PC-9 (cell line): ENCODE measurements around the gene CLEC18C.
"Not testable (repeated sequence)": the region's sequence is repeated elsewhere in the genome, so short reads cannot be mapped to it uniquely, and the experiment has no call there.

Source experiments
- CTCF ChIP-seq: fragments of 200-600 bp; sonication (generic); conservative IDR thresholded peaks from 2 replicates; pipeline ENCODE4 v1.6.1; 2017; ENCODE audit warnings: mixed run types, antibody characterized with exemption, mild to moderate bottlenecking, moderate library complexity
- EZH2 ChIP-seq: fragments of 200-600 bp; sonication (generic); IDR thresholded peaks from 2 replicates; pipeline ENCODE4 v1.8.0; 2017; ENCODE audit warnings: antibody characterized with exemption, low read depth

- not testable (repeated sequence) for TF ChIP-seq CTCF, EZH2
Observed at GRCh38 chr16:70199170-70199569, 25.6 kb downstream of the CLEC18C start.
